K562 (cell line): Measurements from ENCODE around the gene TCF20.

ENCODE experiments used
- ZEB2 ChIP-seq: fragments of 450-650 bp; IDR thresholded peaks from 2 replicates; pipeline ENCODE4 v1.6.1; 2016
- TF ChIP-seq, protein P1 (sequence below): fragments of 450-650 bp; IDR thresholded peaks from 2 replicates; pipeline ENCODE4 v1.6.1; 2016; ENCODE audit warnings: borderline replicate concordance
- TF ChIP-seq, protein P2 (sequence below): fragments of 450-650 bp; formaldehyde crosslinking; IDR thresholded peaks from 2 replicates; pipeline ENCODE4 v1.4.0; 2020; ENCODE audit warnings: mild to moderate bottlenecking, mixed read lengths

- TF ChIP-seq, protein P1, sequence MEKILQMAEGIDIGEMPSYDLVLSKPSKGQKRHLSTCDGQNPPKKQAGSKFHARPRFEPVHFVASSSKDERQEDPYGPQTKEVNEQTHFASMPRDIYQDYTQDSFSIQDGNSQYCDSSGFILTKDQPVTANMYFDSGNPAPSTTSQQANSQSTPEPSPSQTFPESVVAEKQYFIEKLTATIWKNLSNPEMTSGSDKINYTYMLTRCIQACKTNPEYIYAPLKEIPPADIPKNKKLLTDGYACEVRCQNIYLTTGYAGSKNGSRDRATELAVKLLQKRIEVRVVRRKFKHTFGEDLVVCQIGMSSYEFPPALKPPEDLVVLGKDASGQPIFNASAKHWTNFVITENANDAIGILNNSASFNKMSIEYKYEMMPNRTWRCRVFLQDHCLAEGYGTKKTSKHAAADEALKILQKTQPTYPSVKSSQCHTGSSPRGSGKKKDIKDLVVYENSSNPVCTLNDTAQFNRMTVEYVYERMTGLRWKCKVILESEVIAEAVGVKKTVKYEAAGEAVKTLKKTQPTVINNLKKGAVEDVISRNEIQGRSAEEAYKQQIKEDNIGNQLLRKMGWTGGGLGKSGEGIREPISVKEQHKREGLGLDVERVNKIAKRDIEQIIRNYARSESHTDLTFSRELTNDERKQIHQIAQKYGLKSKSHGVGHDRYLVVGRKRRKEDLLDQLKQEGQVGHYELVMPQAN, result no peak
- TF ChIP-seq, protein P2, sequence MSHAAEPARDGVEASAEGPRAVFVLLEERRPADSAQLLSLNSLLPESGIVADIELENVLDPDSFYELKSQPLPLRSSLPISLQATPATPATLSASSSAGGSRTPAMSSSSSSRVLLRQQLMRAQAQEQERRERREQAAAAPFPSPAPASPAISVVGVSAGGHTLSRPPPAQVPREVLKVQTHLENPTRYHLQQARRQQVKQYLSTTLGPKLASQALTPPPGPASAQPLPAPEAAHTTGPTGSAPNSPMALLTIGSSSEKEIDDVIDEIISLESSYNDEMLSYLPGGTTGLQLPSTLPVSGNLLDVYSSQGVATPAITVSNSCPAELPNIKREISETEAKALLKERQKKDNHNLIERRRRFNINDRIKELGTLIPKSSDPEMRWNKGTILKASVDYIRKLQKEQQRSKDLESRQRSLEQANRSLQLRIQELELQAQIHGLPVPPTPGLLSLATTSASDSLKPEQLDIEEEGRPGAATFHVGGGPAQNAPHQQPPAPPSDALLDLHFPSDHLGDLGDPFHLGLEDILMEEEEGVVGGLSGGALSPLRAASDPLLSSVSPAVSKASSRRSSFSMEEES (CRISPR knock-in tag), result no peak
- no peak for TF ChIP-seq ZEB2
These were observed 43.5 kb upstream of the TCF20 start for GRCh38 chr22:42313804-42314581.
